GM04503 (cell line): ENCODE data around the gene SLFN12L.

Experiments
- DNase-seq: peaks from one replicate; pipeline ENCODE4 v3.0.0-alpha.2; 2012; ENCODE audit warnings: low read depth

The SLFN12L gene

GRCh38 chr17:35432176-35433074, 105.1 kb downstream of the SLFN12L start, which contains the start of gene SLFN12:
Gene SLFN12, minus strand, starts transcription at chr17:35432500. Its CDS starts 9,472 bp downstream, at chr17:35423028.
- peak; percentile 85 for DNase-seq

DNA sequence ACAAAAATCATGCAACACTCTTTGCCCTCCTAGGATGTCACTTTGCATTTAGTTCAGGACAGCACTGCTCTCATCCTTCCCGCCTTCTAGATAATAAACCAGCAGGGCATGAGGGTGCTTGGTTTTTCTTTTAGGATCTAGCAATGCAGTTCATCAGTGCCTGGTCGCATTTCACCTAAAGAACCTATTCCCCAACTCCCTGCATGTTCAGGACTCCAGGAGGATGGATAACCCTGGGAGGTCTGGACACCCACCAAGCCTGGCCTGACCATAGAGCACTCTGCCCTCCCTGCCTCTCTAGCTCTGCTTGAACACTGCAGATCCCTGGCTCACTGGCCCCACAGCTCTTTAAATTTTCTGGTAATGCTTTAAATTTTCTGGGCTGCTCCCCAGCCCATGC, 107.8 kb downstream of the SLFN12L start:
- DNase-seq = no peak

DNA sequence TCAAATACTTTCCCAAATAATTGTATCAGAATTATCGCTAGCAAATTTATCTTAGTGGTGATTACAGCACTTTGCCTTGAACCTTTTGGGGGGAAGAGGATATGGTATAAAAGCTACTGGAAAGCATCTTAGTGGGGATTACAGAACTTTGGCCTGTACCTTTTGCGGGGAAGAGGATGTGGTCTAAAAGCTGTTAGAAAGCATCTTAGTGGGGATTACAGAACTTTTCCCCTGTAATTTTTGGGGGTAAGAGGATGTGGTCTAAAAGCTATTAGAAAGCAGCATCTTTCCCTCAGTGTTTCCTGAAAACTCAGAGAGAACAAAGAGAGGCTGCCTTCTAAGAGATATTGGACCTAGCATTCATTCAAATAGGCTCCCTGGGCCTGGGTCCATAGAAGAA, 109.2 kb downstream of the SLFN12L start:
- DNase-seq = no peak

DNA sequence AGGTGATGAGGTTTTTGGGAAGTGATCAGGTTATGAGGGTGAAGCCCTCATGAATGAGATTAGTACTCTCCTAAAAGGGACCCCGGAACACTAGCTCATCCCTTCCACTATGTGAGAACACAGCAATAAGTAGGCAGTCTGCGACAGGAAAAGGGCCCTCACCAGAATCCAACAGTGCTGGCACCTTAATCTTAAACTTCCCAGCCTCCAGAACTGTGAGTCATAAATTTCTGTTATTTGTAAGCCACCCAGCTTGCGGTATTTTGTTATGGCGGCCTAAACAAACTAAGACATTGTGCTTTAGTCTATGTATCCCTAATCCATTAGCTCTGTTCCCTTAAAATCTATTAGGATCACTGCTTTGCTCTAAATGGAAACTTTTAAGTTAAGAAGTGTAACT, 113.7 kb downstream of the SLFN12L start:
- no peak for DNase-seq
